Measurements from ENCODE around the gene SLC39A7. TPM values are rescaled to one million over a fixed set of nuclear protein-coding genes. Genes with fewer than 3 reads are reported as not detected.

Gene SLC39A7
- total and polyA plus RNA-seq, 2 of the 13 experiments (the other 11 are each of a cell fraction or from before 2014, with no cell fraction given) = 142 to 229 TPM

DNA sequence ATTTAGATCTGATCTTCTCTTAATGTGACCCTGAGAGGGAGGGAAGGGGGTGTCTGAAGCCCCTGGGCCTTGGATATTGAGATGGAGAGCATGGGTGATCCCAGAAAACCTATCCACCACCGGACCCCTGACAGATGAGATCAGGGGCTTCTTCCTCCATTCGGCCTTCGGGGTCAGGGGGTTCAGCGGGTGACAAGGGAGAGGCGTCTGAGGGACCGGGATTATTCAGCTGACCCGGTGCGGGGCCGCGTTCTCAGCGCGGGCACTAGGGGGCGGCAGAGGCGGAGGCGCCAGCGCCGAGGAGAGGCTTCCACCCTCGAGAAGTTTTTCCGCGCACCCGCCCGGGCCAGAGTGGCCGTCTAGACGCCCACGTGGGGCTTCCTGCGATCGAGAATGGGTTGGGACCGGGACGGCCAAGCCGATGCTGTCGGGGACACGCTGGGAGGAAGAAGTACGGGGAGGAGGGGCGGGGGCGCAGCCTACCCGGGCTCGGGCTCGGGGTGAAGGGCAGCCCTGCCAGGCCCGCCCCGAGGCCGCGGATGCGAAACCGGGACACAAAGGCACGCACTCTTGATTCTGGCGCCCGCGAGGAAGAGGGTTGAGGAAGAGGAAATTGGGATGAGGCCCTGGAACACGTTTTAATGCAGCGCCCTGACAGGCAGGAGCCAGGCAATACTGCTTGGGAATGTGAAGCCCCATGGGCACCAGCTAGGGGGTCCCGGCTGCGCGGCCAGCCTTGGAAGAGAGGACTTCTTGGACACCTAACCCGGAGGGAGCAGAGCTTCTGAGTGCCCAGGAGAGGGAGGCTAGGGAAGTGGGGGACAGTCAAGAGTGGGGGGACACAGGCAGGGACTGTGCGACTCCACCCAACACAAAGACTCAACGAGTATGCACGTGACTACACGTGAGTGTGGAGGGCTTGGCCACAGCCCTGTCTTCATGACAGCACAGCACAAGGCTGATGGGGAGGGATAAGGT, 39.0 kb upstream of the SLC39A7 start (continued):
- TF ChIP-seq NCOR1 (IDR thresholded peaks at IDR 0.05; ENCODE audit: borderline replicate concordance, low read length) (no peak), ZMYM4 (CRISPR knock-in tag; IDR thresholded peaks at IDR 0.05) (no peak; the same call in 1 of the 2 replicates), SUZ12 (IDR thresholded peaks at IDR 0.05; ENCODE audit: low read depth, low read length) (no peak), ZNF564 (CRISPR knock-in tag; IDR thresholded peaks at IDR 0.05) (no peak), ZNF883 (CRISPR knock-in tag; IDR thresholded peaks at IDR 0.05; ENCODE audit: not compliant biosample characterization) (no peak), ZNF83 (CRISPR knock-in tag; IDR thresholded peaks at IDR 0.05; ENCODE audit: borderline replicate concordance) (no peak), RARG (CRISPR knock-in tag; IDR thresholded peaks at IDR 0.05; ENCODE audit: low read depth) (no peak), SNAPC2 (CRISPR knock-in tag; IDR thresholded peaks at IDR 0.05) (no peak), ZEB1 (IDR thresholded peaks at IDR 0.05; ENCODE audit: insufficient replicate concordance, low read depth) (no peak), ZNF558 (CRISPR knock-in tag; IDR thresholded peaks at IDR 0.05; ENCODE audit: borderline replicate concordance) (no peak), NFYC (CRISPR knock-in tag; IDR thresholded peaks at IDR 0.05) (no peak), RORA (CRISPR knock-in tag; IDR thresholded peaks at IDR 0.05) (no peak), PRPF4 (IDR thresholded peaks at IDR 0.05; ENCODE audit: low read depth, low read length, poor library complexity, severe bottlenecking) (no peak), ZNF136 (CRISPR knock-in tag; IDR thresholded peaks at IDR 0.05; ENCODE audit: low read depth) (0 out of 2 replicates have a peak, but pooled peaks have one; percentile 80), ZBTB7B (CRISPR knock-in tag; IDR thresholded peaks at IDR 0.05) (no peak)
- TF ChIP-seq, protein P1, sequence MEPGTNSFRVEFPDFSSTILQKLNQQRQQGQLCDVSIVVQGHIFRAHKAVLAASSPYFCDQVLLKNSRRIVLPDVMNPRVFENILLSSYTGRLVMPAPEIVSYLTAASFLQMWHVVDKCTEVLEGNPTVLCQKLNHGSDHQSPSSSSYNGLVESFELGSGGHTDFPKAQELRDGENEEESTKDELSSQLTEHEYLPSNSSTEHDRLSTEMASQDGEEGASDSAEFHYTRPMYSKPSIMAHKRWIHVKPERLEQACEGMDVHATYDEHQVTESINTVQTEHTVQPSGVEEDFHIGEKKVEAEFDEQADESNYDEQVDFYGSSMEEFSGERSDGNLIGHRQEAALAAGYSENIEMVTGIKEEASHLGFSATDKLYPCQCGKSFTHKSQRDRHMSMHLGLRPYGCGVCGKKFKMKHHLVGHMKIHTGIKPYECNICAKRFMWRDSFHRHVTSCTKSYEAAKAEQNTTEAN (CRISPR knock-in tag; conservative IDR thresholded peaks at IDR 0.05) = no peak
- TF ChIP-seq, protein P2, sequence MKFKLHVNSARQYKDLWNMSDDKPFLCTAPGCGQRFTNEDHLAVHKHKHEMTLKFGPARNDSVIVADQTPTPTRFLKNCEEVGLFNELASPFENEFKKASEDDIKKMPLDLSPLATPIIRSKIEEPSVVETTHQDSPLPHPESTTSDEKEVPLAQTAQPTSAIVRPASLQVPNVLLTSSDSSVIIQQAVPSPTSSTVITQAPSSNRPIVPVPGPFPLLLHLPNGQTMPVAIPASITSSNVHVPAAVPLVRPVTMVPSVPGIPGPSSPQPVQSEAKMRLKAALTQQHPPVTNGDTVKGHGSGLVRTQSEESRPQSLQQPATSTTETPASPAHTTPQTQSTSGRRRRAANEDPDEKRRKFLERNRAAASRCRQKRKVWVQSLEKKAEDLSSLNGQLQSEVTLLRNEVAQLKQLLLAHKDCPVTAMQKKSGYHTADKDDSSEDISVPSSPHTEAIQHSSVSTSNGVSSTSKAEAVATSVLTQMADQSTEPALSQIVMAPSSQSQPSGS (CRISPR knock-in tag; IDR thresholded peaks at IDR 0.05) = no peak
- TF ChIP-seq, protein P3, sequence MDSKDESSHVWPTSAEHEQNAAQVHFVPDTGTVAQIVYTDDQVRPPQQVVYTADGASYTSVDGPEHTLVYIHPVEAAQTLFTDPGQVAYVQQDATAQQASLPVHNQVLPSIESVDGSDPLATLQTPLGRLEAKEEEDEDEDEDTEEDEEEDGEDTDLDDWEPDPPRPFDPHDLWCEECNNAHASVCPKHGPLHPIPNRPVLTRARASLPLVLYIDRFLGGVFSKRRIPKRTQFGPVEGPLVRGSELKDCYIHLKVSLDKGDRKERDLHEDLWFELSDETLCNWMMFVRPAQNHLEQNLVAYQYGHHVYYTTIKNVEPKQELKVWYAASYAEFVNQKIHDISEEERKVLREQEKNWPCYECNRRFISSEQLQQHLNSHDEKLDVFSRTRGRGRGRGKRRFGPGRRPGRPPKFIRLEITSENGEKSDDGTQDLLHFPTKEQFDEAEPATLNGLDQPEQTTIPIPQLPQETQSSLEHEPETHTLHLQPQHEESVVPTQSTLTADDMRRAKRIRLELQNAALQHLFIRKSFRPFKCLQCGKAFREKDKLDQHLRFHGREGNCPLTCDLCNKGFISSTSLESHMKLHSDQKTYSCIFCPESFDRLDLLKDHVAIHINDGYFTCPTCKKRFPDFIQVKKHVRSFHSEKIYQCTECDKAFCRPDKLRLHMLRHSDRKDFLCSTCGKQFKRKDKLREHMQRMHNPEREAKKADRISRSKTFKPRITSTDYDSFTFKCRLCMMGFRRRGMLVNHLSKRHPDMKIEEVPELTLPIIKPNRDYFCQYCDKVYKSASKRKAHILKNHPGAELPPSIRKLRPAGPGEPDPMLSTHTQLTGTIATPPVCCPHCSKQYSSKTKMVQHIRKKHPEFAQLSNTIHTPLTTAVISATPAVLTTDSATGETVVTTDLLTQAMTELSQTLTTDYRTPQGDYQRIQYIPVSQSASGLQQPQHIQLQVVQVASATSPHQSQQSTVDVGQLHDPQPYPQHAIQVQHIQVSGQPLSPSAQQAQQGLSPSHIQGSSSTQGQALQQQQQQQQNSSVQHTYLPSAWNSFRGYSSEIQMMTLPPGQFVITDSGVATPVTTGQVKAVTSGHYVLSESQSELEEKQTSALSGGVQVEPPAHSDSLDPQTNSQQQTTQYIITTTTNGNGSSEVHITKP (CRISPR knock-in tag; IDR thresholded peaks at IDR 0.05; ENCODE audit: low read depth) = peak; percentile 36; the same call in 1 of the 2 replicates
